Upper lobe of right lung (tissue), 1 donor: ENCODE results near the gene COG6. TPM values are rescaled to one million over a fixed set of nuclear protein-coding genes. Genes with fewer than 3 reads are reported as not detected.
A peak's percentile ranks its signal among the peaks of the same experiment; 100 is the strongest.

Experiments used
- ATAC-seq: fragments of 200-7000 bp; cut with Tn5 transposase; one replicate; pipeline ENCODE4 v1.9.1; 2020; ENCODE audit warnings: mild to moderate bottlenecking, moderate library complexity
- DNase-seq: peaks from one replicate; pipeline ENCODE4 v3.0.0-alpha.2; 2020
- H3K27ac ChIP-seq: fragments of 200-600 bp; one replicate; pipeline ENCODE4 v1.8.0; 2022
- H3K27me3 ChIP-seq: fragments of 200-600 bp; one replicate; pipeline ENCODE4 v1.8.0; 2022; ENCODE audit warnings: mild to moderate bottlenecking
- H3K36me3 ChIP-seq: fragments of 200-600 bp; one replicate; pipeline ENCODE4 v1.8.0; 2022
- H3K4me1 ChIP-seq: fragments of 200-600 bp; one replicate; pipeline ENCODE4 v1.8.0; 2022
- H3K4me3 ChIP-seq: fragments of 200-600 bp; one replicate; pipeline ENCODE4 v1.8.0; 2022; ENCODE audit warnings: mild to moderate bottlenecking
- H3K9me3 ChIP-seq: fragments of 200-600 bp; one replicate; pipeline ENCODE4 v1.8.0; 2022
- CTCF ChIP-seq: fragments of 200-600 bp; IDR thresholded peaks from one replicate; pipeline ENCODE4 v1.8.0; 2022; ENCODE audit warnings: antibody characterized with exemption
- intact Hi-C: fragments of 100-400 bp; cut with DNase I; formaldehyde crosslinking; loops from one replicate; pipeline ENCODE4 v1.11.0; 2022
- total RNA-seq: library from RNA; stranded (reverse); fragmentation: NEBNext Ultra II Directional; extraction: Animal tissue kit (Norgen Biotek cat#: 25700); gene quantifications from one replicate; pipeline ENCODE4 v1.2.1, GENCODE V29; 2021
- donor health status: DM: no; HTN: yes; CAD: no; lungs with severe emphysema.

The COG6 gene
- total RNA-seq, 1 donor from 2014 or later: 34.4 TPM

- TF ChIP-seq CTCF: no peak
- Histone ChIP-seq H3K27ac (no peak overlapping the region), H3K27me3 (no peaks in the 10 kb centered on the region), H3K9me3 (no peaks in the 10 kb centered on the region), H3K4me1 (no peaks in the 10 kb centered on the region), H3K4me3 (no peak overlapping the region), H3K36me3 (no peaks in the 10 kb centered on the region)
- intact Hi-C loops: no loop called here
- peak; percentile 57 for ATAC-seq
- no peak for DNase-seq
Measured at GRCh38 chr13:39641645-39642044, 13.8 kb upstream of the COG6 start.

GRCh38 chr13:39646122-39646521, 9.3 kb upstream of the COG6 start:
- H3K36me3 ChIP-seq: no peaks in the 10 kb centered on the region
- H3K4me3 ChIP-seq: no peak overlapping the region
- H3K4me1 ChIP-seq: no peaks in the 10 kb centered on the region
- intact Hi-C loops: no loop called here
- H3K27me3 ChIP-seq: no peaks in the 10 kb centered on the region
- ATAC-seq (no peak), DNase-seq (no peak)
- no peak overlapping the region for H3K27ac ChIP-seq
- TF ChIP-seq CTCF: no peak
- no peaks in the 10 kb centered on the region for H3K9me3 ChIP-seq

GRCh38 chr13:39655041-39655568, 357 bp upstream of the COG6 start:
- H3K27me3 ChIP-seq: no peaks in the 10 kb centered on the region
- no peaks in the 10 kb centered on the region for H3K9me3 ChIP-seq
- H3K36me3 ChIP-seq: peaks cover 4% of the 10 kb centered on the region
- intact Hi-C loops: no loop called here
- H3K4me1 ChIP-seq: peaks cover 10% of the 10 kb centered on the region
- peak overlapping the region; percentile 94 for H3K4me3 ChIP-seq
- DNase-seq: no peak
- peak overlapping the region; percentile 77 for H3K27ac ChIP-seq
- no peak for TF ChIP-seq CTCF
- ATAC-seq: no peak

GRCh38 chr13:39656325-39656677, 839 bp downstream of the COG6 start:
- no peak for TF ChIP-seq CTCF
- no peak for ATAC-seq

GRCh38 chr13:39663508-39663907, 8.0 kb downstream of the COG6 start:
- intact Hi-C loops: no loop called here

More at GRCh38 chr13:39656325-39656677, 839 bp downstream of the COG6 start:
- H3K36me3 ChIP-seq: peaks cover 15% of the 10 kb centered on the region
- H3K9me3 ChIP-seq: no peaks in the 10 kb centered on the region
- DNase-seq: no peak
- H3K27me3 ChIP-seq: no peaks in the 10 kb centered on the region
- H3K27ac ChIP-seq: peak overlapping the region; percentile 77
- peak overlapping the region; percentile 94 for H3K4me3 ChIP-seq
- H3K4me1 ChIP-seq: peaks cover 10% of the 10 kb centered on the region
- intact Hi-C loops: no loop called here

More at GRCh38 chr13:39663508-39663907, 8.0 kb downstream of the COG6 start:
- ATAC-seq (no peak), DNase-seq (no peak)
- Histone ChIP-seq H3K4me1 (no peaks in the 10 kb centered on the region), H3K27ac (no peak overlapping the region), H3K36me3 (peaks cover 38% of the 10 kb centered on the region), H3K4me3 (no peak overlapping the region), H3K9me3 (no peaks in the 10 kb centered on the region), H3K27me3 (no peaks in the 10 kb centered on the region)
- no peak for TF ChIP-seq CTCF
